GM21526 (cell line): ENCODE results near the gene CDCA3.

Source experiments
- ATAC-seq: cut with Tn5 transposase; IDR thresholded peaks from one replicate; pipeline ENCODE4 v1.9.1; 2021; ENCODE audit warnings: moderate library complexity; ENCODE audit not compliant: unreplicated experiment, low FRiP score

Gene CDCA3

GRCh38 chr12:6823182-6824084 is 27.7 kb downstream of the CDCA3 start:
- ATAC-seq: no peak

GRCh38 chr12:6822426-6823135 is 28.5 kb downstream of the CDCA3 start:
- no peak for ATAC-seq

- ATAC-seq: no peak
These were observed 29.3 kb downstream of the CDCA3 start, which contains the start of gene GPR162 for GRCh38 chr12:6821591-6822425. TSS of gene GPR162 (plus strand) at chr12:6821821. CDS start at chr12:6823899, 2,078 bp downstream.

GRCh38 chr12:6820166-6820565 is 30.9 kb downstream of the CDCA3 start:
- ATAC-seq: no peak

GRCh38 chr12:6819106-6820030 is 31.7 kb downstream of the CDCA3 start:
- ATAC-seq: no peak

- ATAC-seq: no peak
These were observed 32.4 kb downstream of the CDCA3 start for GRCh38 chr12:6818645-6819044.

- ATAC-seq: no peak
These were observed 32.9 kb downstream of the CDCA3 start for GRCh38 chr12:6818222-6818621.

- no peak for ATAC-seq
These were observed 33.4 kb downstream of the CDCA3 start for GRCh38 chr12:6817662-6818157.

- no peak for ATAC-seq
These were observed 34.0 kb downstream of the CDCA3 start for GRCh38 chr12:6817098-6817497.

- no peak for ATAC-seq
These were observed 34.5 kb downstream of the CDCA3 start for GRCh38 chr12:6816598-6816997.

- no peak for ATAC-seq
These were observed 37.7 kb downstream of the CDCA3 start for GRCh38 chr12:6813363-6813762.

GRCh38 chr12:6810758-6811157 is 40.3 kb downstream of the CDCA3 start:
- no peak for ATAC-seq

- no peak for ATAC-seq
These were observed 42.0 kb downstream of the CDCA3 start for GRCh38 chr12:6809056-6809455.

- no peak for ATAC-seq
These were observed 43.9 kb downstream of the CDCA3 start for GRCh38 chr12:6807170-6807569.

GRCh38 chr12:6799147-6799546 is 51.9 kb downstream of the CDCA3 start:
- no peak for ATAC-seq
